Activated CD4-positive, alpha-beta T cell treated with anti-CD3 and anti-CD28 coated beads, Interleukin-2, Interleukin-4, amounts not matched to agents 100 ng/mL and 50 ng/mL, durations not matched to agents 16 hours and 8 hours (primary cell): ENCODE data around the gene FUT2.
"Not testable (repeated sequence)": the region's sequence is repeated elsewhere in the genome, so short reads cannot be mapped to it uniquely, and the experiment has no call there.

Source experiments
- DNase-seq: peaks from one replicate; pipeline ENCODE4 v3.0.0-alpha.2; 2020; ENCODE audit warnings: low spot score

FUT2 gene

GRCh38 chr19:48670699-48671445, 24.9 kb upstream of the FUT2 start:
- DNase-seq, result no peak

- DNase-seq, result no peak
These were observed 24.2 kb upstream of the FUT2 start for GRCh38 chr19:48671446-48671995.

GRCh38 chr19:48672994-48673393, 22.8 kb upstream of the FUT2 start, which contains the start of gene NTN5:
NTN5 (minus strand) TSS chr19:48673017; CDS start chr19:48670986, 2,031 bp downstream.
- DNase-seq, result no peak

GRCh38 chr19:48673436-48674100, 22.2 kb upstream of the FUT2 start:
- DNase-seq, result no peak

- DNase-seq, result no peak
These were observed 21.5 kb upstream of the FUT2 start for GRCh38 chr19:48674216-48674809.

GRCh38 chr19:48674921-48675824, 20.6 kb upstream of the FUT2 start:
- DNase-seq, result peak; percentile 79

GRCh38 chr19:48676487-48676886, 19.3 kb upstream of the FUT2 start:
- no peak for DNase-seq

GRCh38 chr19:48676887-48677286, 18.9 kb upstream of the FUT2 start:
- DNase-seq, result no peak

- no peak for DNase-seq
These were observed 17.6 kb upstream of the FUT2 start for GRCh38 chr19:48678201-48678600.

- DNase-seq, result not testable (repeated sequence)
These were observed 15.8 kb upstream of the FUT2 start for GRCh38 chr19:48680006-48680405.

GRCh38 chr19:48680436-48681126, 15.2 kb upstream of the FUT2 start:
- no peak for DNase-seq

DNA sequence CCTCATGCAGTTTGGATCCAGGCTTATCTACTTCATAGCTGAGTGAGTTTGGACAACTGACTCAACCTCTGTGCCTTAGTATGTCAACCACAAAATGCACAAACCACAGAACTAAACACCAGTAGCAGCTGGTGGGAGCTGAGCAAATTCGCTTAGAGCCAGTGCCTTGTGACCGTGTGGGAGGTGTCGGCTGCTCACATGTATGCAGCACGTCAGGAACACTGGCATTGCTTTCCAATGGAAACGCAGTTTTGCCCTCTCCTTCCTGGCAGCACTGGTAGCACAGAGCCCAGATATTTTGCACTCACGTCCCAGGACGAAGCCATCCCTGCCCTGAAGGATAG, 14.7 kb upstream of the FUT2 start:
- DNase-seq, result no peak

DNA sequence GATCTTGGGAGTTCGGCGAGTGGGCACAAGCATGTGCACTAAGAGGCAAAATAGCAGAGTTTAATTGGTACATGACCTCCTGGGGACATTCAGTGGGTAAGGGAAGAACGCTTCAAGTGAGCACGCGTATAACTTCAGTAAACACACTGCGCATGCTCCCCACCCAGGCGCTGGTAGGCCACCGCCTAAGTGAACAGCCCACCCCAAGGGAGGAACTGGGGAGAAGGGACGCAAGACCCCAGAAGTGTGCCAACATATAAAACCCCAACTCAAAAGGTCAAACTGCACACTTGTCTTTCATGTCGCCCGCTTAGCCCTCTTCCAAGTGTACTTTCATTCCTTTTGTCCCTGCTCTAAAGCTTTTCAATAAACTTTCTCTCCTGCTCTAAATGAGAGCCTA, 12.4 kb upstream of the FUT2 start:
- peak; percentile 9 for DNase-seq

GRCh38 chr19:48685583-48685982, 10.2 kb upstream of the FUT2 start:
- no peak for DNase-seq

- DNase-seq, result no peak
These were observed 9.7 kb upstream of the FUT2 start for GRCh38 chr19:48686088-48686487.

DNA sequence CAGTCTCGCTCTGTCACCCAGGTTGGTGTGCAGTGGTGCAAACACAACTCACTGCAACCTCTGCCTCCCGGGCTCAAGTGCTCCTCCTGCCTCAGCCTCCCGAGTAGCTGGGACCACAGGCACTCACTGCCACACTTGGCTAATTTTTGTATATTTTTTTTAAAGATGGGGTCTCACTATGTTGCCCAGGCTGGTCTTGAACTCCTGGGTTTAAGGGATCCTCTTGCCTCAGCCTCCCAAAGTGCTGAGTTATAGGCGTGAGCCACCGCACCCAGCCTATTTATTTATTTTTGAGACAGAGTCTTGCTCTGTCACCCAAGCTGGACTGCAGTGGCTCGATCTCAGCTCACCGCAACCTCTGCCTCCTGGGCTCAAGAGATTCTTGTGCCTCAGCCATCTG, 9.1 kb upstream of the FUT2 start:
- DNase-seq, result not testable (repeated sequence)

DNA sequence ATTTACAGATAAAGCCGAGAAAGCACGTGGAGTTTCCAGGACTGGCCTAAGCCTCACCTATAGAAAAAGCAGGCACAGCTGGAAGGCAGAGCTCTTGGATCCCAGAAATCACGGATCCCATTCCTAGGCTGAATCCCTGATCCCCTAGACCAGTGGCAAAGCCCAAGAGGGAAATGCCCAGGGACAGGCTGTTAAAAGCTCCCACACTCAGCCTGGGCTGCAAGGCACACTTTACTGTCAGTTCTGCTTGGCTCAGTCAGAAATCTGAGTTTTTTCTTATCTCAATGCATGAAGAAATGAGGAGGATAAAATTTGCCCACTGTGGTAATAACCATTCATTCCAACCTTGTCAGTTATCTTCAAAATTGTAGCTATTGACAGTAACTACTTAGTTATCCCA, 8.0 kb upstream of the FUT2 start:
- DNase-seq, result no peak

DNA sequence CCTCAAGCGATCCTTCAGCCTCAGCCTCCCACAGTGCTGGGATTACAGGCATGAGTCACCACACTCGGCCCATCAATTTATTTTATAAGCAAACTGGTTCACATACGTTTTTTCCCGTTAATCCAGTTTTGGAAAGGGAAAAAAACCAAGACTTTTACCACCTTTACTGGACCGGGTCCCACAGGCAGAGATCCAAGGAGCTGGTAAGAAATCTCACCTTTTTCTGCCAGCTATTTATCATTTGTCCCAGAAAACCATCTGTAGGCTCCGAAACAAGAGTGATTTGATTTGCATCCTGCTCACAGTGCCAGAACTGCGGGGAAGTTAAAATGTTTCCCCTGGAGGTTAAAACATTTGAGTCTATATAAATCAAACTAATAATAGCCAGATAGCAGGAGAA, 6.3 kb upstream of the FUT2 start:
- DNase-seq, result no peak

DNA sequence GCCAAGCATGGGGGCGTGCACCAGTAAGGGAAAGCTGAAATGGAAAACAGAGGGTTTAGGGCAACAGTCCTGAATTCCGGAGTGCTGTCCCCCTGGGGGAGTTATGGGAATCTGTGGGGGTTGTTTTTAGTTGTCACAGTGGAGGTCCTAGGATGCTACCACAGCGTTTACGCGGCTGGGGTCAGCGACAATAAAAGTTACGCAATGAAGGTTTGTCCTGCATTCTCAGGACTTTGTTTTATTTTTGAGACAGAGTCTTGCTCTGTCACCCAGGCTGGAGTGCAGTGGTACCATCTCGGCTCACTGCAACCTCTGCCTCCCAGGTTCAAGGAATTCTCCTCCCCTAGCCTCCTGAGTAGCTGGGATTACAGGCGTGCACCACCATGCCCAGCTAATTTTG, 2.1 kb upstream of the FUT2 start:
- not testable (repeated sequence) for DNase-seq

DNA sequence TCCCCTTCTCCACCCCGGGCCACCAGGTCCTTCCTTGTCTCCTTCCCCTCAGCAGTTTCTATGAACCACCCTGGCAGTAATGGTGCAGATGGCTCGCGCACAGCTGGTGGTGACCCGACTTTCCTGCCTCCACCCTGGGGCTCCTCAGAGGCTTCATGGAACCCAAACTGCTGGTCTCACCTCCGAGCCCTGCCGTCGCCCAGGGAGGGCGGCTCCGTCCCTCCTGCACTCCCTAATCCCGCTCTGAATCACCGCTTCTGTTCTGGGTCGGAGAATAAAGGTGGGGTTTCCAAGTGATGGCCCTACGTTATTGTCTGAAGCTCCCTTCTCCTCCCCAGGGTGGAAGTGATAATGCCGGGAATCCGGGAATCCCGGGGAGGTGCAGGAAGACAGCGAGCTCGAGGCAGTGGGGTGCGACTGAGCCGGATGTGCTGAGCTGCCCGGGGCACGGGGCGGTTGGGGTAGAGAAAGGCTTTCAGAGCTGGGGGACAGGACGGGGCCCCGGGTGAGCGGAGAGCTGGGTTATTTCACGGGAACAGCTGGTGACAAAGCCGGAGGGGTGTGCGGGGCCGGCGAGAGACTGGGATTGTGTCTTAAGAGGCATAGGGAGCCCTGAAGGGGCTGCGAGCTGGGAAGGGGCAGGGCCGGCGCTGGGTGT, 711 bp downstream of the FUT2 start:
- no peak for DNase-seq

GRCh38 chr19:48698046-48698445, 2.3 kb downstream of the FUT2 start:
- no peak for DNase-seq
